Dermis blood vessel endothelial cell (primary cell): ENCODE data around the gene PNPLA7. TPM values are rescaled to one million over a fixed set of nuclear protein-coding genes. Genes with fewer than 3 reads are reported as not detected.
A peak's percentile ranks its signal among the peaks of the same experiment; 100 is the strongest.
"Not testable (repeated sequence)": the region's sequence is repeated elsewhere in the genome, so short reads cannot be mapped to it uniquely, and the experiment has no call there.

Source experiments
- DNase-seq: peaks from one replicate; pipeline ENCODE4 v3.0.0; 2010
- total RNA-seq: library from RNA; depleted of rRNA; stranded (reverse); fragments of >200 nt; gene quantifications from 2 replicates; pipeline ENCODE4 v1.2.3, GENCODE V29; 2014

PNPLA7 gene
- total RNA-seq, 1 donor from 2014 or later = 1.7 TPM

- DNase-seq = no peak
These were observed 24.0 kb upstream of the PNPLA7 start for GRCh38 chr9:137574192-137574591.

GRCh38 chr9:137570566-137570965 is 20.4 kb upstream of the PNPLA7 start:
- DNase-seq = no peak

GRCh38 chr9:137569609-137570203 is 19.5 kb upstream of the PNPLA7 start:
- DNase-seq = no peak

GRCh38 chr9:137568445-137568844 is 18.2 kb upstream of the PNPLA7 start:
- not testable (repeated sequence) for DNase-seq

- DNase-seq = no peak
These were observed 14.7 kb upstream of the PNPLA7 start for GRCh38 chr9:137564817-137565411.

- DNase-seq = no peak
These were observed 13.9 kb upstream of the PNPLA7 start for GRCh38 chr9:137564134-137564533.

GRCh38 chr9:137558127-137558526 is 7.9 kb upstream of the PNPLA7 start:
- DNase-seq = no peak

GRCh38 chr9:137556069-137556838 is 6.1 kb upstream of the PNPLA7 start:
- no peak for DNase-seq

GRCh38 chr9:137555179-137555578 is 5.0 kb upstream of the PNPLA7 start:
- no peak for DNase-seq

GRCh38 chr9:137554349-137554748 is 4.1 kb upstream of the PNPLA7 start:
- DNase-seq = no peak

- not testable (repeated sequence) for DNase-seq
These were observed 3.5 kb upstream of the PNPLA7 start for GRCh38 chr9:137553654-137554053.

- DNase-seq = peak; percentile 39
These were observed 2.0 kb upstream of the PNPLA7 start for GRCh38 chr9:137552022-137552768.

- DNase-seq = peak; percentile 91
These were observed 1.2 kb upstream of the PNPLA7 start, which contains the start of gene MRPL41 for GRCh38 chr9:137551264-137552021. Gene MRPL41, plus strand, starts transcription at chr9:137551879. Its CDS starts 203 bp downstream, at chr9:137552082.

- not testable (repeated sequence) for DNase-seq
These were observed 709 bp upstream of the PNPLA7 start for GRCh38 chr9:137550958-137551263.

- DNase-seq = no peak
These were observed 2.3 kb downstream of the PNPLA7 start for GRCh38 chr9:137547687-137548543.

GRCh38 chr9:137545123-137545522 is 5.1 kb downstream of the PNPLA7 start:
- DNase-seq = no peak

GRCh38 chr9:137544176-137544760 is 5.9 kb downstream of the PNPLA7 start:
- DNase-seq = no peak

GRCh38 chr9:137543237-137543963 is 6.8 kb downstream of the PNPLA7 start:
- DNase-seq = no peak

GRCh38 chr9:137542486-137542885 is 7.7 kb downstream of the PNPLA7 start:
- DNase-seq = no peak

- DNase-seq = no peak
These were observed 9.7 kb downstream of the PNPLA7 start for GRCh38 chr9:137540536-137540935.
